Activated T-cell treated with anti-CD3 and anti-CD28 coated beads for 4 hours (primary cell): ENCODE data around the gene VPS26C.

Experiments used
- DNase-seq: peaks from one replicate; pipeline ENCODE4 v3.0.0-alpha.2; 2020

Gene VPS26C

DNA sequence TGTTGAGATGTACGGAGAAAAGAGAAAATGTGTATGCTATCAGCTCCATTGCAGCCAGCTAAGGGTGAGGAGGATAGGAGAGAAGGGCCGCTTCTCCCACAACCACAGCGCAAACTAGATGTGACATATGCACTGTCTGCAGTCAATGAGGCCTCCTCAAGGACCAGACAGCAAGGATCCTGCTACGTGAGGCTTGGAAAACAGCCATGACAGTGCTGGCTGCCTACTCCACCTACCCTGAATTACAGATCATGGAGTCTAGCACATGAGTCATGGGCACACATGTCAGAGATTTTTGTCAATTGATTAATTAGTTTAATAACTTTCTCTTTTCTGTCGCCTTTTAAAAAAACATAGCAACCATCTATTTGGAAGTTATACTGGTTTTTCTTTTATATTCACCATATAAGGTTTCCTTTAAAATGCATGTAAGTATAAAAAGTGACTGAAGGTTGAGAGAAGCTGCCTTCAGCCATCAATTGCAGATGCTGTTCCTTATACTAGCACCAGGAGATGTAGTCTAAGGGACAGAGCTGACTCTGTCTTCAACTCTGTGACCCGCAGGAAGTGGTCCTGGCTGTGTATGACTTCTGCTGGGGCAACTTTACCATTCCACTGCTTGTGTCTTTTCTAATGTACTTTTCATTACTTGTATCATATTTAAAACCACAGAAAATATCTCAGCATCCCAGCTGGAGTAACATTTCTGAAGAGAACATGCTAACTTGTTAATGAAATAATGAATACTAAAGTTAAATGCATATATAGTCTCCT lies 3.1 kb downstream of the VPS26C start:
- no peak for DNase-seq

- DNase-seq = no peak
Measured at GRCh38 chr21:37259426-37259825, 7.7 kb downstream of the VPS26C start.

DNA sequence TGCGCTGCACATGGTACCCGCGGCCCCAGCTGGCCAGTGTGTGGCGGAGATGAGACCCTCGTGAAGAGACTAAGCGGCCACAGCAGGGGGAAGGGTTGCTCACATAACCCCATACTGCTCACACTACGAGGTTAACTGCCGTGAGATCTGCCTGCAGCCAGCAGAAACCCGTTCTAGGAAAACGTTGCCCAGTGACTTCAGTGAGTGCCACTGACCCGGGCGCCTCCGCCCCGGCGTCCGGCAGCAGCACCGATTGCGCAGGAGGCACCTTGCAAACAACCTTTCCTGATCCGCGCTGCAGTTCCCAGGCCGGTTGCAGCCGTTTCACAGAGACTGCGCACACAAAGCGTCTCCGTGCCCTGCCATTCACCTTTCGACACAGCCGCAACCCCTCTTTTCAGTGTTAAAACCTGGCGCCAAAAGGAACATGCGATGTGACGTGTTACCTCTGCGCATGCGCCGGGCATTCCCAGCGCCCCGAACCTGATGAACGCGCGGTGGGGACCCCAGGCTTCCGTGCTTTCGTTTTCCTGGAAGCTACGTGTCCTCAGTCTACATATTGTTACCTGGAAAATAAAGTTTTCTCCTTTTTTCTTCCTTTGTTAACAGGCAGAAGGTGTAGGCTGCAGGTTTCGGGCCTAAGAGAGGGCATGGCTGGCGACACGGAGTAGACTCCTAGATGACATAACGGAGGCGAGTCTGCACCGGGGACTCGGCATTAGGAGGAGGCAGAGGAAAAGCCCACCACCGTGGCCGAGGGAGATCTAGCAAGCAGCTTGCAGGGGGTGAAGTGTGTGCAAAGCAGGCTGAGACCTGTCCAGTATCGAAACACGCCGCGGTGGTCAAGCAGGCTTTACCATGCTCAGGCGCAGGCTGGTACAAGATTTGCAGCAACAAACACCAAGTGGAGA lies 8.9 kb downstream of the VPS26C start:
- DNase-seq = peak; percentile 55

DNA sequence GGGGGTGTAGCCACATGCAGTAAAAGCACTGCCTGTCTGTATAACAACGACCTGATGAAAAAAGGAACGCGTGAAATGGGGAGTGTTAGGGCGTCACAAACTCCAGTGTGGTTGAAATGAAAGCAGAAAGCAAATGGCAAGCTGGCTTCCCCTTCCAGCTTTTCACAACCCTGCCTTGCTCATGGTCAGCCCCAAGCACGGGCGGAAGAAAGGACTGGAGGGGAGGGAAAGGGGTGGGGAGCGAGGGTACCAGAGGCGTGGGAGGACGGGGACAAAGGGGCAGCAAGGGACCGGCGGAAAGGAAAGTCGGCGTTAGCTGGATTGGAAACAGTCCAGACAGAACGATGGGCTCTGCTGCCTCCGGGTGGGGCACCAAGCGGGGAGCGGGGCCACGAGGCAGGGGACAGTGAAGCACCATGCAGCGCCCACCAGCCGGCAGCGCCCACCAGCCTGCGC lies 9.6 kb downstream of the VPS26C start:
- no peak for DNase-seq

GRCh38 chr21:37253991-37254390 lies 13.1 kb downstream of the VPS26C start:
- DNase-seq = no peak

GRCh38 chr21:37251294-37251634 lies 15.9 kb downstream of the VPS26C start:
- DNase-seq = no peak

GRCh38 chr21:37249112-37249904 lies 17.8 kb downstream of the VPS26C start:
- no peak for DNase-seq

DNA sequence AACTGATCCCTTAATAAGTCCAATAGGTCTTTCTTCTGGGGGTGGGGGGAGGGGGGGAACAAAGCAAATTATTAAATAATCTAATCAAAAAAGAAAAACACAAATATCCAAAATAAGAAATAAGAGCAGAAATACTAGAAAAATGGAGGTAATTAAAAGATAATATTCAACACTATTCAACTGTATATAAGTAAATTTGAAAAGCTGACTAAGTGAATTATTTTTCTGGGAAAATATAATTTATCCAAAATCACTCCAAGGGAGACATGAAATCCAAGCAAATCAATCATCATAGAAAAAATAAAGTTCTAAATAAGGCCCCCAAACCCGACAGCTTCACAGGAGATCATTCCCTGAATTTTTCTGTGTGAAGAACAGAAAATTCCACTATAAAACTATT lies 18.8 kb downstream of the VPS26C start:
- no peak for DNase-seq

GRCh38 chr21:37245151-37245550 lies 22.0 kb downstream of the VPS26C start:
- DNase-seq = no peak

- no peak for DNase-seq
Measured at GRCh38 chr21:37244501-37245095, 22.5 kb downstream of the VPS26C start.

DNA sequence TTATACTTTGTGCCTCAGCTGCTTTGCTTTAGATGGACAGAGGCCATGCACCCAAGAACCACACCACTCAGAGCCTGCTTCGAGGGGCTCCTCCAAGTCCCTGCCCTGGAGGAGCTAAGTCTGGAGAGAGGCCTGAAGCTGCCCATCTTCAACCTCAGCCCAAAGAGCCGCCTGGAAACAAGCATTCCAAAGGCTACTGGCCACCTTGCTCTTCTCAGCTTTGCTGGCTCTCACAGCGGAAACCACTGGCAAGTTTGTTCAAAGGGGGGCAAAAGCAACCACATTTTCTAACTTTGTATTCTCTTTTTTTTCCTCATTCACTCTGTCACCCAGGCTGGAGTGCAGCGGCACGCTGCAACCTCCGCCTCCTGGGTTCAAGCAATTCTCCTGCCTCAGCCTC lies 23.2 kb downstream of the VPS26C start:
- DNase-seq = no peak

GRCh38 chr21:37241426-37241825 lies 25.7 kb downstream of the VPS26C start:
- DNase-seq = no peak

DNA sequence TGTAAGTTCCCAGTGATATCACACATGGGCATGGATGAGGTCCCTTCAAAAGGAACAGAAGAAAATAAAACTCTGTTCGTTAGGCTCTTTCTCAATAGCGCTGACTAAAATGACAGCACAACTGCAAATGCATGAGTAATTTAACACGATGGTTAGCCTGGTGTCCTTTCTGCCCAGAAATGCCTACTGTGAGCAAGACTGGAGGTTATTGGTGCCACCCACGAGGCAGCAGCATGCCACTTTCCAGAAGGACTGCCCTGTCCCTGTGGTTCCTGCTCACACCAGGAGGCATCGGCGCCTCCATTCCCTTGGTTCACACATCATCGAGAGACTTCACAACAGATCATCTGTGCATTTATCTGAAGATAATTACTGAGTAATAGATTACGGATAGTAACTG lies 26.2 kb downstream of the VPS26C start:
- no peak for DNase-seq

- DNase-seq = no peak
Measured at GRCh38 chr21:37237764-37238163, 29.4 kb downstream of the VPS26C start.

DNA sequence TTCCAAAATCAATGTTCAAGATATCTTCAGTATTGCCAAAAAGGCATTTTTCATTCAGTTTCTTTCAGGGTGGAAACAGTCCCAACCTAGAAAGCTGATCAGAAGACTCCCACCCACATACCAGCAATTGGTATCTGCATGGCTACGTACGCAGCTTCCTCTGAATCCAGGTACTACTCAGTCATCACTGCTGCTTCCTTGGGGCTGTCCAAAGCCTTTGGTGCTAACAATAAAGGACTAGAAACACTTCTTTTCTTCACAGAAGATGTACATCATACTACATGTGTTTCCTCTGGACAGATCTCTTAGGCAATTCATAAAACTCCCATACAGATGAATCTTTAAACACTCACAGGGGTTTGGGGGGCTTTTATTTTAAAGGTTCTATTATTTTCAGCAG lies 29.8 kb downstream of the VPS26C start:
- no peak for DNase-seq

- DNase-seq = no peak
Measured at GRCh38 chr21:37233551-37234146, 33.5 kb downstream of the VPS26C start.

- DNase-seq = no peak
Measured at GRCh38 chr21:37232274-37233018, 34.7 kb downstream of the VPS26C start.

GRCh38 chr21:37231671-37232070 lies 35.5 kb downstream of the VPS26C start:
- no peak for DNase-seq

DNA sequence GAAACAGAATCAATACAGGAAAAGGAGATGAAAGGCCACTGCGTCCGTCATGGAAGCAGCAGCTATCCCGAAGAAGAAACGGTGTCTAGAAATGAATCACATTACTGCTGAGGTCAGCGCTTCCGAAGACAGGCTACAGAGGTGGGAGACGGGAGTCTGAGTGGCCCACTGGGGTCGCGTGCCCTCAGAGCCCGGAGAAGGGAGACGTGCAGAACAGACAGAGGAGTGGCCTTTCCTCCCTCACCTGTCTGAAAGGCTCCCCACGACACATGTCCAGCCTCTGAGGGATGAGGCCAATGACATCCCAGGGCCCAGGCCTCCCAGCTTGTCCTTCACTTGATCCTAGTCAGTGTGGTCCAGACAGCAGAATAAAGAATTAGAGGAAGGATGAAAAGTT lies 35.9 kb downstream of the VPS26C start:
- no peak for DNase-seq

GRCh38 chr21:37230632-37231248 lies 36.4 kb downstream of the VPS26C start:
- DNase-seq = no peak

DNA sequence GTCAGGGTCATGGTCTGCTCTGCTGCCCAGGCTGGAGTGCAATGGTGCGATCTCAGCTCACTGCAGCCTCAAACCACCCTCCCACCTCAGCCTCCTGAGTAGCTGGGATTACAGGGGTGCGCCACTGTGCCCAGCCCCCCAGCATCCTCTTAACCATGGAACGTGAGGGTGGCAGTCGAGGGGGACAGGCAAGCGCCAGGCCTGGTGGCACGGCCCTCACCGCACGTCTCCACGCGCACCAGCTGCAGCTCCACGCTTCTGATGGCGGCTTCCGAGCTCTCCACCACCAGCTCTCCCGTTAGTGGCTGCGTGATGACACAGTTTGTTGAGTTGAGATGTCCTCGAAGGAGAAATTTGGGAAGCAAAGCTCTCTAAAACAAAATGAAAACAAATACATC lies 39.1 kb downstream of the VPS26C start:
- DNase-seq = no peak
